Activated naive CD4-positive, alpha-beta T cell treated with anti-CD3 and anti-CD28 coated beads for 36 hours (primary cell): Measurements from ENCODE around the gene PLA2G3. TPM values are rescaled to one million over a fixed set of nuclear protein-coding genes. Genes with fewer than 3 reads are reported as not detected.
A peak's percentile ranks its signal among the peaks of the same experiment; 100 is the strongest.

Experiments used
- CTCF ChIA-PET: fragments of 350-600 bp; sonication (Branson Sonifier 250); formaldehyde crosslinking; loops from one replicate; lab custom pipeline; 2021; ENCODE audit warnings: antibody characterized with exemption; lab: Charles Lee
- DNase-seq: peaks from one replicate; pipeline ENCODE4 v3.0.0-alpha.2; 2020
- H3K27ac Mint-ChIP-seq: one replicate; pipeline ENCODE4 v1.8.0; 2021; ENCODE audit warnings: mild to moderate bottlenecking, mixed read lengths
- H3K27me3 Mint-ChIP-seq: one replicate; pipeline ENCODE4 v1.8.0; 2021; ENCODE audit warnings: low read depth, mixed read lengths
- H3K36me3 Mint-ChIP-seq: one replicate; pipeline ENCODE4 v1.8.0; 2021; ENCODE audit warnings: low read depth, mixed read lengths
- H3K4me1 Mint-ChIP-seq: one replicate; pipeline ENCODE4 v1.8.0; 2021; ENCODE audit warnings: low read depth, mixed read lengths
- H3K4me3 Mint-ChIP-seq: one replicate; pipeline ENCODE4 v1.8.0; 2021; ENCODE audit warnings: mild to moderate bottlenecking, moderate library complexity, mixed read lengths
- H3K9me3 Mint-ChIP-seq: one replicate; pipeline ENCODE4 v1.8.0; 2021; ENCODE audit warnings: mixed read lengths
- intact Hi-C: fragments of 100-400 bp; cut with micrococcal nuclease; formaldehyde crosslinking; loops from one replicate; pipeline ENCODE4 v1.15.1; 2023
- total RNA-seq, 2 experiments: library from RNA; stranded (reverse); gene quantifications; one replicate each; pipeline ENCODE4 v1.2.3, GENCODE V29; 2021

PLA2G3 gene
- total RNA-seq, 2 experiments from 2014 or later, result not detected

GRCh38 chr22:31162015-31162765, 21.9 kb upstream of the PLA2G3 start:
- Mint-ChIP-seq H3K9me3 (no peaks in the 10 kb centered on the region), H3K27ac (peak overlapping the region; percentile 46), H3K4me3 (no peak overlapping the region), H3K36me3 (peaks cover 9% of the 10 kb centered on the region), H3K27me3 (no peaks in the 10 kb centered on the region), H3K4me1 (peaks cover 41% of the 10 kb centered on the region)
- intact Hi-C loops, result no loop called here
- no peak for DNase-seq
- CTCF ChIA-PET, result interaction anchor here (0.6 to 1.9 kb wide), 9 partner anchors 11 to 652 kb away, joined by 3 to 7 read pairs (median 5); partner anchors contain the start of gene LIMK2

GRCh38 chr22:31161386-31161785, 21.1 kb upstream of the PLA2G3 start:
- Mint-ChIP-seq H3K4me1 (peaks cover 36% of the 10 kb centered on the region), H3K36me3 (peaks cover 9% of the 10 kb centered on the region), H3K4me3 (peak overlapping the region; percentile 100), H3K27ac (no peak overlapping the region), H3K9me3 (no peaks in the 10 kb centered on the region), H3K27me3 (no peaks in the 10 kb centered on the region)
- CTCF ChIA-PET, result interaction anchor here (0.6 to 1.5 kb wide), 3 partner anchors 58 to 111 kb away, joined by 3 to 5 read pairs (median 4); no protein-coding TSS in a partner anchor
- DNase-seq, result no peak
- intact Hi-C loops, result no loop called here

- peak overlapping the region; percentile 100 for H3K4me3 Mint-ChIP-seq
- H3K9me3 Mint-ChIP-seq, result no peaks in the 10 kb centered on the region
- peak; percentile 28 for DNase-seq
- CTCF ChIA-PET, result interaction anchor here (1.5 to 1.7 kb wide), 2 partner anchors 51 to 112 kb away, joined by 3 to 5 read pairs; no protein-coding TSS in a partner anchor
- intact Hi-C loops, result loop anchor here (1.0 kb wide), 2 partner anchors 13 to 191 kb away; partner anchors contain the start of gene TUG1
- H3K4me1 Mint-ChIP-seq, result peaks cover 33% of the 10 kb centered on the region
- peak overlapping the region; percentile 96 for H3K27ac Mint-ChIP-seq
- H3K36me3 Mint-ChIP-seq, result peaks cover 5% of the 10 kb centered on the region
- no peaks in the 10 kb centered on the region for H3K27me3 Mint-ChIP-seq
These were observed 20.1 kb upstream of the PLA2G3 start for GRCh38 chr22:31160328-31160978.

GRCh38 chr22:31155422-31155821, 15.1 kb upstream of the PLA2G3 start:
- H3K4me3 Mint-ChIP-seq, result no peak overlapping the region

GRCh38 chr22:31154975-31155374, 14.7 kb upstream of the PLA2G3 start:
- H3K27me3 Mint-ChIP-seq, result peaks cover 3% of the 10 kb centered on the region
- H3K36me3 Mint-ChIP-seq, result peaks cover under 1% of the 10 kb centered on the region
- H3K27ac Mint-ChIP-seq, result no peak overlapping the region
- CTCF ChIA-PET, result no interaction called here
- H3K4me1 Mint-ChIP-seq, result peaks cover 4% of the 10 kb centered on the region
- H3K4me3 Mint-ChIP-seq, result no peak overlapping the region
- H3K9me3 Mint-ChIP-seq, result no peaks in the 10 kb centered on the region
- no peak for DNase-seq
- intact Hi-C loops, result no loop called here

More at GRCh38 chr22:31155422-31155821, 15.1 kb upstream of the PLA2G3 start:
- intact Hi-C loops, result no loop called here
- Mint-ChIP-seq H3K27me3 (peaks cover 2% of the 10 kb centered on the region), H3K9me3 (no peaks in the 10 kb centered on the region), H3K4me1 (peaks cover 5% of the 10 kb centered on the region), H3K27ac (no peak overlapping the region), H3K36me3 (peaks cover 2% of the 10 kb centered on the region)
- DNase-seq, result no peak
- CTCF ChIA-PET, result no interaction called here

- Mint-ChIP-seq H3K4me3 (no peak overlapping the region), H3K4me1 (no peaks in the 10 kb centered on the region), H3K27ac (no peak overlapping the region), H3K36me3 (no peaks in the 10 kb centered on the region), H3K27me3 (peaks cover 3% of the 10 kb centered on the region), H3K9me3 (no peaks in the 10 kb centered on the region)
- CTCF ChIA-PET, result interaction anchor here (0.7 kb wide), 1 partner anchor 16 kb away, joined by 4 read pairs; no protein-coding TSS in a partner anchor
- intact Hi-C loops, result no loop called here
- DNase-seq, result no peak
These were observed 13.0 kb upstream of the PLA2G3 start for GRCh38 chr22:31153357-31153756.

GRCh38 chr22:31151872-31152271, 11.6 kb upstream of the PLA2G3 start:
- intact Hi-C loops, result no loop called here
- H3K9me3 Mint-ChIP-seq, result peaks cover 2% of the 10 kb centered on the region
- H3K27ac Mint-ChIP-seq, result no peak overlapping the region
- no peaks in the 10 kb centered on the region for H3K4me1 Mint-ChIP-seq
- no peak overlapping the region for H3K4me3 Mint-ChIP-seq
- no peaks in the 10 kb centered on the region for H3K36me3 Mint-ChIP-seq
- DNase-seq, result no peak
- peaks cover 3% of the 10 kb centered on the region for H3K27me3 Mint-ChIP-seq
- CTCF ChIA-PET, result no interaction called here

GRCh38 chr22:31150615-31151014, 10.3 kb upstream of the PLA2G3 start:
- no peak overlapping the region for H3K4me3 Mint-ChIP-seq
- H3K4me1 Mint-ChIP-seq, result no peaks in the 10 kb centered on the region
- H3K27ac Mint-ChIP-seq, result no peak overlapping the region
- CTCF ChIA-PET, result interaction anchor here (0.6 kb wide), 1 partner anchor 57 kb away, joined by 4 read pairs; no protein-coding TSS in a partner anchor
- H3K36me3 Mint-ChIP-seq, result no peaks in the 10 kb centered on the region
- peaks cover 2% of the 10 kb centered on the region for H3K9me3 Mint-ChIP-seq
- intact Hi-C loops, result no loop called here
- no peak for DNase-seq
- H3K27me3 Mint-ChIP-seq, result peaks cover 3% of the 10 kb centered on the region

- peaks cover 2% of the 10 kb centered on the region for H3K9me3 Mint-ChIP-seq
- H3K4me1 Mint-ChIP-seq, result peaks cover 3% of the 10 kb centered on the region
- no peaks in the 10 kb centered on the region for H3K36me3 Mint-ChIP-seq
- H3K4me3 Mint-ChIP-seq, result no peak overlapping the region
- peak; percentile 62 for DNase-seq
- intact Hi-C loops, result loop anchor here (1.0 to 5.0 kb wide), 4 partner anchors 42 to 386 kb away; partner anchors contain the start of gene SELENOM
- H3K27me3 Mint-ChIP-seq, result peaks cover 3% of the 10 kb centered on the region
- no peak overlapping the region for H3K27ac Mint-ChIP-seq
- CTCF ChIA-PET, result interaction anchor here (0.7 to 1.7 kb wide), 5 partner anchors 53 to 202 kb away, joined by 3 to 6 read pairs (median 3); no protein-coding TSS in a partner anchor
These were observed 8.8 kb upstream of the PLA2G3 start for GRCh38 chr22:31148953-31149627.

GRCh38 chr22:31148488-31148887, 8.2 kb upstream of the PLA2G3 start:
- Mint-ChIP-seq H3K36me3 (no peaks in the 10 kb centered on the region), H3K4me1 (peaks cover 8% of the 10 kb centered on the region), H3K9me3 (peaks cover 2% of the 10 kb centered on the region), H3K27ac (no peak overlapping the region), H3K4me3 (no peak overlapping the region), H3K27me3 (peaks cover 3% of the 10 kb centered on the region)
- intact Hi-C loops, result loop anchor here (1.0 to 5.0 kb wide), 3 partner anchors 41 to 386 kb away; partner anchors contain the start of gene SELENOM
- no peak for DNase-seq
- CTCF ChIA-PET, result interaction anchor here (0.6 to 1.7 kb wide), 6 partner anchors 11 to 180 kb away, joined by 3 to 6 read pairs (median 4); partner anchors contain the start of genes MORC2 and RNF185

GRCh38 chr22:31144223-31144622, 3.9 kb upstream of the PLA2G3 start:
- H3K9me3 Mint-ChIP-seq, result peaks cover 2% of the 10 kb centered on the region
- H3K27ac Mint-ChIP-seq, result peak overlapping the region; percentile 20
- peak; percentile 43 for DNase-seq
- no peak overlapping the region for H3K4me3 Mint-ChIP-seq
- peaks cover 10% of the 10 kb centered on the region for H3K4me1 Mint-ChIP-seq
- intact Hi-C loops, result no loop called here
- no peaks in the 10 kb centered on the region for H3K36me3 Mint-ChIP-seq
- no peaks in the 10 kb centered on the region for H3K27me3 Mint-ChIP-seq
- CTCF ChIA-PET, result interaction anchor here (0.9 to 1.0 kb wide), 2 partner anchors 35 to 36 kb away, joined by 3 to 4 read pairs; no protein-coding TSS in a partner anchor
